Calu3 (cell line): ENCODE data around the gene SCGN. TPM values are rescaled to one million over a fixed set of nuclear protein-coding genes. Genes with fewer than 3 reads are reported as not detected.

Source experiments
- BruUV-seq: library from RNA; stranded (reverse); fragments of 400-500 nt; replicated peaks from 2 replicates; lab custom pipeline; 2021; lab: Mats Ljungman, UMichigan
- CTCF ChIA-PET: fragments of 300-600 bp; sonication (Branson Sonifier 250); formaldehyde crosslinking; loops from one replicate; lab custom pipeline; 2022; ENCODE audit warnings: antibody characterized with exemption; lab: Charles Lee
- DNase-seq: peaks from one replicate; pipeline ENCODE4 v3.0.0; 2022
- H3K27ac Mint-ChIP-seq: one replicate; pipeline ENCODE4 v1.8.0; 2022; ENCODE audit warnings: mixed read lengths; ENCODE audit not compliant: unreplicated experiment
- H3K27me3 Mint-ChIP-seq: one replicate; pipeline ENCODE4 v1.8.0; 2022; ENCODE audit warnings: mixed read lengths; ENCODE audit not compliant: unreplicated experiment
- H3K36me3 Mint-ChIP-seq: one replicate; pipeline ENCODE4 v1.8.0; 2022; ENCODE audit warnings: mild to moderate bottlenecking, moderate library complexity, mixed read lengths; ENCODE audit not compliant: insufficient read depth, unreplicated experiment
- H3K4me1 Mint-ChIP-seq: one replicate; pipeline ENCODE4 v1.8.0; 2022; ENCODE audit warnings: mild to moderate bottlenecking, low read depth, mixed read lengths; ENCODE audit not compliant: unreplicated experiment
- H3K4me3 Mint-ChIP-seq: one replicate; pipeline ENCODE4 v1.8.0; 2022; ENCODE audit warnings: mild to moderate bottlenecking, low read depth, moderate library complexity, mixed read lengths; ENCODE audit not compliant: unreplicated experiment
- H3K9me3 Mint-ChIP-seq: one replicate; pipeline ENCODE4 v1.8.0; 2022; ENCODE audit warnings: low read depth, mixed read lengths; ENCODE audit not compliant: unreplicated experiment
- intact Hi-C: fragments of 100-400 bp; cut with micrococcal nuclease; formaldehyde crosslinking; loops from one replicate; pipeline ENCODE4 v1.10.0; 2022; ENCODE audit not compliant: unreplicated experiment
- total RNA-seq: library from RNA; stranded (reverse); gene quantifications from 2 replicates; pipeline ENCODE4 v1.2.3, GENCODE V29; 2022
- TF ChIP-seq, protein P1 (sequence below): fragments of 200-600 bp; IDR thresholded peaks from one replicate; pipeline ENCODE4 v1.8.0; 2022; ENCODE audit warnings: antibody characterized with exemption; ENCODE audit not compliant: unreplicated experiment

SCGN gene
- total RNA-seq, 1 experiment from 2014 or later = 3.5 TPM

- no TSS peak for BruUV-seq
- CTCF ChIA-PET = interaction anchor here (0.6 to 0.9 kb wide), 5 partner anchors 9 to 158 kb away, joined by 3 to 9 read pairs (median 5); partner anchors contain the start of gene SLC17A1
Observed at GRCh38 chr6:25749837-25750236, 97.8 kb downstream of the SCGN start.

DNA sequence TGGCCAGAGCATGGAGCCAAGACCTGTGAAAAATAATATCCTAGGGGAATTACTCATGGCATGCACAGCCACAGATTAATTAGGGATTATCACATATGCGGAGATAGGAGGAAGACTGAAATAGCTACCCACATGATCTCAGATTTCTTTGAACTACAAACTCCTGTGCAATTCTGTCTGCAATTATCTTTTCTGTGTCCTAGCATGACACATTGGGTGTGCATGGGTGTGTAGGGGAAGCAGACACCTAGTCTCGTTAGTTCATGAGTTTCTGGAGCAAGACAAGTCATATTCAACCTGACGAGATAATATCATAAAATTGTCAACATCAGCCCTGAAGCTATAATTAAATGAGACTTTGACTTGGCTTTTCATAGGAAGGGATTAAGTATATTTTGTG, 98.9 kb downstream of the SCGN start:
- no TSS peak for BruUV-seq
- Mint-ChIP-seq H3K36me3 (peaks cover 5% of the 10 kb centered on the region), H3K9me3 (peaks cover 3% of the 10 kb centered on the region), H3K4me1 (peaks cover 64% of the 10 kb centered on the region), H3K27ac (no peak overlapping the region), H3K4me3 (no peak overlapping the region), H3K27me3 (no peaks in the 10 kb centered on the region)
- TF ChIP-seq, protein P1, sequence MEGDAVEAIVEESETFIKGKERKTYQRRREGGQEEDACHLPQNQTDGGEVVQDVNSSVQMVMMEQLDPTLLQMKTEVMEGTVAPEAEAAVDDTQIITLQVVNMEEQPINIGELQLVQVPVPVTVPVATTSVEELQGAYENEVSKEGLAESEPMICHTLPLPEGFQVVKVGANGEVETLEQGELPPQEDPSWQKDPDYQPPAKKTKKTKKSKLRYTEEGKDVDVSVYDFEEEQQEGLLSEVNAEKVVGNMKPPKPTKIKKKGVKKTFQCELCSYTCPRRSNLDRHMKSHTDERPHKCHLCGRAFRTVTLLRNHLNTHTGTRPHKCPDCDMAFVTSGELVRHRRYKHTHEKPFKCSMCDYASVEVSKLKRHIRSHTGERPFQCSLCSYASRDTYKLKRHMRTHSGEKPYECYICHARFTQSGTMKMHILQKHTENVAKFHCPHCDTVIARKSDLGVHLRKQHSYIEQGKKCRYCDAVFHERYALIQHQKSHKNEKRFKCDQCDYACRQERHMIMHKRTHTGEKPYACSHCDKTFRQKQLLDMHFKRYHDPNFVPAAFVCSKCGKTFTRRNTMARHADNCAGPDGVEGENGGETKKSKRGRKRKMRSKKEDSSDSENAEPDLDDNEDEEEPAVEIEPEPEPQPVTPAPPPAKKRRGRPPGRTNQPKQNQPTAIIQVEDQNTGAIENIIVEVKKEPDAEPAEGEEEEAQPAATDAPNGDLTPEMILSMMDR = no peak
- CTCF ChIA-PET = interaction anchor here (0.9 kb wide), 1 partner anchor 127 kb away, joined by 3 read pairs; no protein-coding TSS in a partner anchor
- DNase-seq = no peak
- intact Hi-C loops = no loop called here

More at GRCh38 chr6:25749837-25750236, 97.8 kb downstream of the SCGN start:
- DNase-seq = no peak
- Mint-ChIP-seq H3K4me1 (peaks cover 53% of the 10 kb centered on the region), H3K36me3 (peaks cover 5% of the 10 kb centered on the region), H3K4me3 (no peak overlapping the region), H3K9me3 (peaks cover 3% of the 10 kb centered on the region), H3K27ac (no peak overlapping the region), H3K27me3 (no peaks in the 10 kb centered on the region)
- intact Hi-C loops = no loop called here
- TF ChIP-seq, protein P1 = no peak

Other genes starting within 250 kb of the SCGN start
- 1.9 and 3.4 TPM in 2 replicates for gene SLC17A4, start 102.5 kb downstream of the SCGN start, total RNA-seq
- gene SLC17A1, start 179.8 kb downstream of the SCGN start, total RNA-seq = not detected in 2 replicates
- not detected in 2 replicates for gene SLC17A3, start 222.0 kb downstream of the SCGN start, total RNA-seq